ENCODE results near the gene NEK10.

Gene NEK10

DNA sequence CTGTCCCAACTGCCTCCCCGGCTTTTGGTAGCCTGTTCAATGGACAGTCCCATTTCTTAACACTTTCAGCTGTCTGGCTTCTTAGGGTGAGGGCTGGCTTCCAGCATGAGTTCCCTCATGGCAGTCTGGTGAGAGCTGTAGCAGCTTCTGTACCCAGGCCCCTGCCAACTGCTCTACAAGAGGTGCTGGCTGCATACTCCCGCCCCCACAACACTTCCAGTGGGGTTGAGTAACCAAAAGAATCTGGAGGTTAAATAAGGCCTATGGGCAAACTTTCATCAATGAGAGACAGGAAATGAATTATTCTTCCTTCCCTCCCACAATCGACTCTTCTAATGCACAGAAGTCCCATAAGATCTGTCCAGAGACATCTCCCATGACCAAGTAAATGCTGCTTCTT is 145.0 kb downstream of the NEK10 start:
- no peaks in the 10 kb centered on the region for H3K9me3 ChIP-seq
- TF ChIP-seq, protein P1, sequence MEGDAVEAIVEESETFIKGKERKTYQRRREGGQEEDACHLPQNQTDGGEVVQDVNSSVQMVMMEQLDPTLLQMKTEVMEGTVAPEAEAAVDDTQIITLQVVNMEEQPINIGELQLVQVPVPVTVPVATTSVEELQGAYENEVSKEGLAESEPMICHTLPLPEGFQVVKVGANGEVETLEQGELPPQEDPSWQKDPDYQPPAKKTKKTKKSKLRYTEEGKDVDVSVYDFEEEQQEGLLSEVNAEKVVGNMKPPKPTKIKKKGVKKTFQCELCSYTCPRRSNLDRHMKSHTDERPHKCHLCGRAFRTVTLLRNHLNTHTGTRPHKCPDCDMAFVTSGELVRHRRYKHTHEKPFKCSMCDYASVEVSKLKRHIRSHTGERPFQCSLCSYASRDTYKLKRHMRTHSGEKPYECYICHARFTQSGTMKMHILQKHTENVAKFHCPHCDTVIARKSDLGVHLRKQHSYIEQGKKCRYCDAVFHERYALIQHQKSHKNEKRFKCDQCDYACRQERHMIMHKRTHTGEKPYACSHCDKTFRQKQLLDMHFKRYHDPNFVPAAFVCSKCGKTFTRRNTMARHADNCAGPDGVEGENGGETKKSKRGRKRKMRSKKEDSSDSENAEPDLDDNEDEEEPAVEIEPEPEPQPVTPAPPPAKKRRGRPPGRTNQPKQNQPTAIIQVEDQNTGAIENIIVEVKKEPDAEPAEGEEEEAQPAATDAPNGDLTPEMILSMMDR (IDR thresholded peaks at IDR 0.05), result no peak
- no peak overlapping the region for H3K4me3 ChIP-seq (ENCODE audit: low read depth in 1 of 2, low read length in 1 of 2)
- H3K27me3 ChIP-seq, result no peaks in the 10 kb centered on the region
- no peaks in the 10 kb centered on the region for H3K36me3 ChIP-seq
- H3K27ac ChIP-seq, result no peak overlapping the region
- no peaks in the 10 kb centered on the region for H3K4me1 ChIP-seq (ENCODE audit: control insufficient read depth in 1 of 2, insufficient read depth in 1 of 2, low read depth in 1 of 2, low read length in 1 of 2)

DNA sequence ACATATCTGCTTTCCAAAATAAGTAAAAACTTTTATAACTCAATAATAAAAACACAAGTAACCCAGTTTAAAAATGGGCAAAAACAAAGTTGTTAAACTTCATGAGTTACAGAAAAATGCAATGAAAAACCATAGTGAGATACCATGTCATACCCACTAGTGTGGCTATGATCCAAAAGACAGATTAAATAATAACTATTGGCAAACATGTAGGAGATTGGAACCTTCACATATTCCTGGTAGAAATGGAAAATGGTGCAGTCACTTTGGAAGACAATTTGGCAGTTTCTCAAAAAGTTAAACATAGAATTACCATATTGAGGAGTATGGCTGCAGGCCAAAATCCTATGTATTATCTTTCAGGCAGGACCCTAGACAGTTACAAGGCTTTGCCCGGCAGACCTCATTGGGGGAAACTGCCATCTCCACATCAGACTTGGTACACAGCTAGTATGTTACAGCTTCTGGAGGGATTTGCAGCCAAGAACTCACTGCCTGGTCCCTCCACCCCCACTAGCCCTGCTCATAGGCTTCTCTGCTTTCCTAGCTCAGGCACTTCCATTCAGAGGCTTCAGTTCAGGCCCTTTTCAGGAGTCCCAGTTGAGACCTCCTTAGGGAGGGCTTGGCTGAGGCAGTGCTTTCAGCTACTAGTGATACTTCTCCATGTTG is 147.8 kb downstream of the NEK10 start:
- Histone ChIP-seq H3K27ac (no peak overlapping the region), H3K36me3 (no peaks in the 10 kb centered on the region), H3K4me1 (ENCODE audit: control insufficient read depth in 1 of 2, insufficient read depth in 1 of 2, low read depth in 1 of 2, low read length in 1 of 2) (no peaks in the 10 kb centered on the region), H3K9me3 (no peaks in the 10 kb centered on the region), H3K27me3 (no peaks in the 10 kb centered on the region), H3K4me3 (ENCODE audit: low read depth in 1 of 2, low read length in 1 of 2) (no peak overlapping the region)
- TF ChIP-seq, protein P1 (IDR thresholded peaks at IDR 0.05), result no peak

DNA sequence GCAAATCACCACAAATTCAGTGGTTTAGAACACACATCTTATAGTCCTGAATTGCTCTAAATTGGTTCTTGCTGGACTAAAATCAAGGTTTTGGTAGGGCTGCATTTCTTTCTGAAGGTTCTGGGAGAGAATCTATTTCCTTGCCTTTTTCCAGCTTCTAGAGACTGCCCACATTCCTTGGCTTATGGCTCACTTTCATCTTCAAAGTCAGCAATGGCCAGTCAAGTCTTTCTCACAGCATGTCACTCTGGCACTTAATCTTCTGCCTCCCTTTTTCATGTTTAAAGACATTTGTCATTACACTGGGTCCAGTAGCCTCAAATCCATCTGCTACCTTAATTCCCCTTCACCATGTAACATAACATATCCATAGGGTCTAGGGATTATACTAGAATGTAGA is 149.0 kb downstream of the NEK10 start:
- H3K4me1 ChIP-seq (ENCODE audit: control insufficient read depth in 1 of 2, insufficient read depth in 1 of 2, low read depth in 1 of 2, low read length in 1 of 2), result no peaks in the 10 kb centered on the region
- TF ChIP-seq, protein P1 (IDR thresholded peaks at IDR 0.05), result no peak
- H3K4me3 ChIP-seq (ENCODE audit: low read depth in 1 of 2, low read length in 1 of 2), result no peak overlapping the region
- H3K27ac ChIP-seq, result no peak overlapping the region
- H3K9me3 ChIP-seq, result no peaks in the 10 kb centered on the region
- H3K27me3 ChIP-seq, result no peaks in the 10 kb centered on the region
- H3K36me3 ChIP-seq, result no peaks in the 10 kb centered on the region

DNA sequence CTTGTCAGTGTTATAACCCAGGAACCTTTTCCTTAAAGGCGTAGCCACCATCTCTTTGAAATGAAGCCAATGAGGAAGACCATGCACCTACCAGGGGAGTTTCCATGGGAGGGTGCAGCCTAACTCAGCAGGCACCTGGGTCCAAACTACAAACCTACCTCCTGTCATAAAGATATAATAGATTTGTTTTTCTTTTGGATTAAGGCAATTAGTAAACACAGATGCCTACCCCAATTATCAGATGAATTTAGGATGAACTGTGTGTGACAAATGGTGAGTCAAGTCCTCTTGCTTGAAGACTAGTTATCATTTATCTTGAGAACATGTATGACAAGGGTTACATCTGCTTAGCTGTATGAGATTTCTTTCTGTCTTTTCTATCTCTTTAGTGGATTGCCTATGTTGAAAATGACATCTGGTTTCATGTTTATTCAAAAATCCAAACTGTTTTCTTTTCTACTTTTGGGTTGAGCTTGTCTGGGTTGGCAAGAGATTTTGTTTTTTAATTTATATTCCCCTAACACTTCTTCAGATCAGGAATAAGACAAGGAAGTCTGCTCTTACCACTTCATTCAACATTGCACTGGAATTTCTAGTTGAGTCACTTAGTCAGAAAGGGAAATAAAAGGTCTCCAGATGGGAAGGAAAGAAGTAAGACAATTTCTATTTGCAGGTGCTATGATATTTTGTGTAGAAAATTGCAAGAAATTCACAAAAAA is 149.9 kb downstream of the NEK10 start:
- TF ChIP-seq, protein P1 (IDR thresholded peaks at IDR 0.05), result no peak
- H3K36me3 ChIP-seq, result no peaks in the 10 kb centered on the region

DNA sequence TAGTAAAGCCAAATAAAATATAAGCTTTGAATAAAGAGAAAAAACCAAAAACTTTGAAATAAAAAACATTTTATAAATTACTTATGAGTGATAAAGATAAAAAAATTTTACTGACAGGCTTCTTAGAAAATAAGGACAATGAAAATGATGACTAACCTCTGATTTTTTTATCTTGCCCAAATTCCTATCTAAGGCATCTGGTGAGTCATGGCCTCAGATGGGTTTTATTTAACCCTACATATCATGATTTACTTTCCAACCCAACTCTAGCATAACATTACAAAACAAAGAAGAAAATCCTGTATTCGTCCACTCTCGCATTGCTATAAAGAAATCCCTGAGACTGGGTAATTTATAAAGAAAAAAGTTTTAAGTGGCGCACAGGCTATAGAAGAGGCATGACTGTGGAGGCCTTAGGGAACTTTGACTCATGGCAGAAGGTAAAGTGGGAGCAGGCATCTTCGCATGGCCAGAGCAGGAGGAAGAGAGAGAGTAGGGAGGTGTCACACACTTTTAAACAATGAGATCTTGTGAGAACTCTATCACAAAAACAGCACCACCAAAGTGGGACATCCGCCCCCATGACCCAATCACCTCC is 152.1 kb downstream of the NEK10 start:
- Histone ChIP-seq H3K27me3 (no peaks in the 10 kb centered on the region), H3K27ac (no peak overlapping the region), H3K9me3 (no peaks in the 10 kb centered on the region), H3K36me3 (no peaks in the 10 kb centered on the region), H3K4me1 (ENCODE audit: control insufficient read depth in 1 of 2, insufficient read depth in 1 of 2, low read depth in 1 of 2, low read length in 1 of 2) (no peaks in the 10 kb centered on the region), H3K4me3 (ENCODE audit: low read depth in 1 of 2, low read length in 1 of 2) (no peak overlapping the region)
- TF ChIP-seq, protein P1 (IDR thresholded peaks at IDR 0.05), result no peak

More for the DNA sequence above, 149.9 kb downstream of the NEK10 start:
- no peaks in the 10 kb centered on the region for H3K9me3 ChIP-seq
- no peaks in the 10 kb centered on the region for H3K27me3 ChIP-seq
- H3K4me3 ChIP-seq (ENCODE audit: low read depth in 1 of 2, low read length in 1 of 2), result no peak overlapping the region
- H3K4me1 ChIP-seq (ENCODE audit: control insufficient read depth in 1 of 2, insufficient read depth in 1 of 2, low read depth in 1 of 2, low read length in 1 of 2), result no peaks in the 10 kb centered on the region
- H3K27ac ChIP-seq, result no peak overlapping the region
